Vagina (tissue), 2 donors: ENCODE measurements around the gene DYRK1B.

ENCODE experiments used
- POLR2AphosphoS5 ChIP-seq, 2 donors: sonication (generic); formaldehyde crosslinking; IDR thresholded peaks; one replicate each; pipeline ENCODE4 v1.9.0; 2017; ENCODE audit warnings: antibody characterized with exemption in 2 of 2, mild to moderate bottlenecking in 2 of 2, low read depth in 1 of 2; ENCODE audit not compliant: insufficient read depth in 1 of 2
- TF ChIP-seq, protein P1 (sequence below), 3 experiments: fragments of 450-650 bp in 2 of 3; fragments of 200-600 bp in 1 of 3; sonication (generic) in 1 of 3; IDR thresholded peaks; one replicate each; pipeline ENCODE4 v1.5.1; 2017 to 2019; ENCODE audit warnings: antibody characterized with exemption in 3 of 3, mild to moderate bottlenecking in 2 of 3, moderate library complexity in 2 of 3

DNA sequence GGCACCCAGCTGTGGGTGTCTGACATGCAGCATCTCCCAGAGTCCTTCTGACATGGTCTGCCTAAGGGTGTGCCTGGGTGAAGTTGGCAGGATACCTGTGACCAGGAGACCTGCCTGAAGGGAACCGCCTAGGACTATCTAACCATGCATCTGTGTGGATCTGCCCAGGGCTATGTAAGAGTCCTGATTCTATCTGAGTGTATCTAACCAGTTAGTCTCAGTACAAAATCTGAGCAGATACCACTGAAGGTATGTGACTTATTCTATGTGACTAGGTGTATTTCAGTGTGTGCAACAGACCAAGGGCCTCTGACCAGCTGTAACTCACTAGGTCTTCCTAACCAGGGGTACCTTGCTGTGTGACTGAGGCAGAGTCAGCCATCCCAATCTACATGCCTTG is 40.4 kb upstream of the DYRK1B start:
- TF ChIP-seq, protein P1, sequence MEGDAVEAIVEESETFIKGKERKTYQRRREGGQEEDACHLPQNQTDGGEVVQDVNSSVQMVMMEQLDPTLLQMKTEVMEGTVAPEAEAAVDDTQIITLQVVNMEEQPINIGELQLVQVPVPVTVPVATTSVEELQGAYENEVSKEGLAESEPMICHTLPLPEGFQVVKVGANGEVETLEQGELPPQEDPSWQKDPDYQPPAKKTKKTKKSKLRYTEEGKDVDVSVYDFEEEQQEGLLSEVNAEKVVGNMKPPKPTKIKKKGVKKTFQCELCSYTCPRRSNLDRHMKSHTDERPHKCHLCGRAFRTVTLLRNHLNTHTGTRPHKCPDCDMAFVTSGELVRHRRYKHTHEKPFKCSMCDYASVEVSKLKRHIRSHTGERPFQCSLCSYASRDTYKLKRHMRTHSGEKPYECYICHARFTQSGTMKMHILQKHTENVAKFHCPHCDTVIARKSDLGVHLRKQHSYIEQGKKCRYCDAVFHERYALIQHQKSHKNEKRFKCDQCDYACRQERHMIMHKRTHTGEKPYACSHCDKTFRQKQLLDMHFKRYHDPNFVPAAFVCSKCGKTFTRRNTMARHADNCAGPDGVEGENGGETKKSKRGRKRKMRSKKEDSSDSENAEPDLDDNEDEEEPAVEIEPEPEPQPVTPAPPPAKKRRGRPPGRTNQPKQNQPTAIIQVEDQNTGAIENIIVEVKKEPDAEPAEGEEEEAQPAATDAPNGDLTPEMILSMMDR (IDR thresholded peaks at IDR 0.05), result no peak
- TF ChIP-seq POLR2AphosphoS5 (IDR thresholded peaks at IDR 0.05; ENCODE audit: insufficient read depth in 1 of 2, low read depth in 1 of 2), result no peak
